22Rv1 (cell line): ENCODE data around the gene ABCB11.

Experiments used
- ZFX ChIP-seq: fragments of 450-650 bp; IDR thresholded peaks from 2 replicates; pipeline ENCODE4 v1.6.1; 2017; ENCODE audit warnings: antibody characterized with exemption, borderline replicate concordance
- TF ChIP-seq, protein P1 (sequence below): fragments of 450-650 bp; IDR thresholded peaks from 2 replicates; pipeline ENCODE4 v1.5.1; 2017; ENCODE audit warnings: mild to moderate bottlenecking

DNA sequence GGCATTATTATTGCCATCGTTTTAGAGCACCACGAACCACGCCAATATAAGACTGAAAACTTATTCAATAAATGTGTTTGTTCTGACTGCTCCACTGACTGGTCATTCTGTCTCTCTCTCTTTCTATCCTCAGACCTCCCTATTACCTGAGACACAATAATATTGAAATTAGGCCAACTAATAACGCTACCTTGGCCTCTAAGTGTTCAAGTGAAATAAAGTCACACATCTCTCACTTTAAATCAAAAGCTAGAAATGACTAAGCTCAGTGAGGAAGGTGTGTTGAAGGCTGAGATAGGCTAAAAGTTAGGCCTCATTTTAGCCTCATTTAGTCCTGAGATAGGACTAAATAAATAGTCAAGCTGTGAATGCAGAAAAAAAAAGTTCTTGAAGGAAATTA, 91.2 kb downstream of the ABCB11 start:
- TF ChIP-seq, protein P1, sequence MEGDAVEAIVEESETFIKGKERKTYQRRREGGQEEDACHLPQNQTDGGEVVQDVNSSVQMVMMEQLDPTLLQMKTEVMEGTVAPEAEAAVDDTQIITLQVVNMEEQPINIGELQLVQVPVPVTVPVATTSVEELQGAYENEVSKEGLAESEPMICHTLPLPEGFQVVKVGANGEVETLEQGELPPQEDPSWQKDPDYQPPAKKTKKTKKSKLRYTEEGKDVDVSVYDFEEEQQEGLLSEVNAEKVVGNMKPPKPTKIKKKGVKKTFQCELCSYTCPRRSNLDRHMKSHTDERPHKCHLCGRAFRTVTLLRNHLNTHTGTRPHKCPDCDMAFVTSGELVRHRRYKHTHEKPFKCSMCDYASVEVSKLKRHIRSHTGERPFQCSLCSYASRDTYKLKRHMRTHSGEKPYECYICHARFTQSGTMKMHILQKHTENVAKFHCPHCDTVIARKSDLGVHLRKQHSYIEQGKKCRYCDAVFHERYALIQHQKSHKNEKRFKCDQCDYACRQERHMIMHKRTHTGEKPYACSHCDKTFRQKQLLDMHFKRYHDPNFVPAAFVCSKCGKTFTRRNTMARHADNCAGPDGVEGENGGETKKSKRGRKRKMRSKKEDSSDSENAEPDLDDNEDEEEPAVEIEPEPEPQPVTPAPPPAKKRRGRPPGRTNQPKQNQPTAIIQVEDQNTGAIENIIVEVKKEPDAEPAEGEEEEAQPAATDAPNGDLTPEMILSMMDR: no peak
- TF ChIP-seq ZFX: no peak
